Measurements from ENCODE around the gene ECHDC3. TPM values are rescaled to one million over a fixed set of nuclear protein-coding genes. Genes with fewer than 3 reads are reported as not detected.

Gene ECHDC3
- total and polyA plus RNA-seq, 2 of the 8 experiments (the other 6 are each of a cell fraction or from before 2014, with no cell fraction given): 15.6 to 19.9 TPM

DNA sequence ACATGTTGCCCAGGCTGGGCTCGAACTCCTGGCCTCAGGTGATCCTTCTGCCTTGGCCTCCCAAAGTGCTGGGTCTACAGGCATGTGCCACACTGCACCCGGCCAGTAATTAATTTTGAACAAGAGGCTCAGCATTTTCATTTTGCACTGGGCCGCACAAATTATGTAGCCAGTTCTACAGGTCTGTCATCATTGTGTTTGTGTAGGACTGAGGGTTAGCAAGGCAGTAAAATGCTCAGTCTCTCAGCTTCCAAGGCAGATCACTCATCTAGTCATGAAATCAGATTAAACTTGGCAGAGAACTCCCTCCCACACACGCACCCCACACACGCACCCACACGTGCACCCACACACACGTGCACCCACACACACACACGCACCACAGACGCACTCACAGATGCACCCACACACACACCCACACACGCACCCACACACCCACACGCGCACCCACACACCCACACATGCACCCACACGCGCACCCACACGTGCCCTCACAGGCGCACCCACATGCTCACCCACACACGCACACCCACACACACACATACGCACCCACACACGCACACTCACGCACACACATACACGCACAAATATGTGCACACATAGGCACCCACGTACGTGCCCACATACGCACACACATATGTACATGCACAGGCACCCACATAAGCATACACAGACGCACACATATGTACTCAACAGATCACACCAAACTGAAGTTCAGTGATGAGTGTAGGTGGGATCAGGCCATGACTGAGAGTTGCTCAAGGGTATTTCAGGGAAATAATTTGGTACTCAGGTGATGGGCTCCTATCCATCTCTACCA lies 53.1 kb downstream of the ECHDC3 start (continued):
- TF ChIP-seq, protein P1, sequence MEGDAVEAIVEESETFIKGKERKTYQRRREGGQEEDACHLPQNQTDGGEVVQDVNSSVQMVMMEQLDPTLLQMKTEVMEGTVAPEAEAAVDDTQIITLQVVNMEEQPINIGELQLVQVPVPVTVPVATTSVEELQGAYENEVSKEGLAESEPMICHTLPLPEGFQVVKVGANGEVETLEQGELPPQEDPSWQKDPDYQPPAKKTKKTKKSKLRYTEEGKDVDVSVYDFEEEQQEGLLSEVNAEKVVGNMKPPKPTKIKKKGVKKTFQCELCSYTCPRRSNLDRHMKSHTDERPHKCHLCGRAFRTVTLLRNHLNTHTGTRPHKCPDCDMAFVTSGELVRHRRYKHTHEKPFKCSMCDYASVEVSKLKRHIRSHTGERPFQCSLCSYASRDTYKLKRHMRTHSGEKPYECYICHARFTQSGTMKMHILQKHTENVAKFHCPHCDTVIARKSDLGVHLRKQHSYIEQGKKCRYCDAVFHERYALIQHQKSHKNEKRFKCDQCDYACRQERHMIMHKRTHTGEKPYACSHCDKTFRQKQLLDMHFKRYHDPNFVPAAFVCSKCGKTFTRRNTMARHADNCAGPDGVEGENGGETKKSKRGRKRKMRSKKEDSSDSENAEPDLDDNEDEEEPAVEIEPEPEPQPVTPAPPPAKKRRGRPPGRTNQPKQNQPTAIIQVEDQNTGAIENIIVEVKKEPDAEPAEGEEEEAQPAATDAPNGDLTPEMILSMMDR (IDR thresholded peaks at IDR 0.05; ENCODE audit: control extremely low read depth in 1 of 3, insufficient read depth in 1 of 3, low read depth in 1 of 3, low read length in 3 of 3): no peak
- TF ChIP-seq NRF1 (IDR thresholded peaks at IDR 0.05; ENCODE audit: low read depth, low read length): no peak
- no peak for TF ChIP-seq SIN3A (conservative IDR thresholded peaks at IDR 0.05 in 1 of 2, IDR thresholded peaks at IDR 0.05 in 1 of 2; ENCODE audit: low read depth in 1 of 2, low read length in 2 of 2)

Data from H1 (cell line).